ENCODE data around the gene TMEM187.
A peak's percentile ranks its signal among the peaks of the same experiment; 100 is the strongest.

Gene TMEM187

DNA sequence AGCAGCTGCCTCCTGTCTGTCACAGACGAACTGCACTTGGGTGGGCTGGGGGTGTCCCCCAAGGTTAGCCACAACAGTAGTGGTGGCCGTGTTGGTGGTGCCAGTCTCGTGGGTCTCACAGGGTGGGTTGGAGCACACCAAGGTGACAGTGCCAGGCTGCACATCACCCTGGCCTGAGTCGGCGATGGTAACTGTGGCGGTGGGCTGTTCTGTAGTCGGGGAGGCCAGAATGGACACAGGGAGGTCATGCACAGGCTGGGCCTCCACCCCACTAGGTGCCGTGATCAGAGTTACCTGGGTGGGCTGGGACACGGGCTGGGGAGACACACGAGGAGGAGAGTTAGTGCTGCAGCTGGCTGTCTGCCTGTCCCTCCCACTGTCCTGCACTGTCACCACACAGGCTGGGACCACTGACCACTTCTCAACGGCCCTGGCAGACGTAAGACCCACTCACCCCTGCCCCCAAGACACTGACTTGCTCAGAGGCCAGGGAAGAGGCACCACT lies 17.3 kb upstream of the TMEM187 start:
- DNase-seq = no peak

DNA sequence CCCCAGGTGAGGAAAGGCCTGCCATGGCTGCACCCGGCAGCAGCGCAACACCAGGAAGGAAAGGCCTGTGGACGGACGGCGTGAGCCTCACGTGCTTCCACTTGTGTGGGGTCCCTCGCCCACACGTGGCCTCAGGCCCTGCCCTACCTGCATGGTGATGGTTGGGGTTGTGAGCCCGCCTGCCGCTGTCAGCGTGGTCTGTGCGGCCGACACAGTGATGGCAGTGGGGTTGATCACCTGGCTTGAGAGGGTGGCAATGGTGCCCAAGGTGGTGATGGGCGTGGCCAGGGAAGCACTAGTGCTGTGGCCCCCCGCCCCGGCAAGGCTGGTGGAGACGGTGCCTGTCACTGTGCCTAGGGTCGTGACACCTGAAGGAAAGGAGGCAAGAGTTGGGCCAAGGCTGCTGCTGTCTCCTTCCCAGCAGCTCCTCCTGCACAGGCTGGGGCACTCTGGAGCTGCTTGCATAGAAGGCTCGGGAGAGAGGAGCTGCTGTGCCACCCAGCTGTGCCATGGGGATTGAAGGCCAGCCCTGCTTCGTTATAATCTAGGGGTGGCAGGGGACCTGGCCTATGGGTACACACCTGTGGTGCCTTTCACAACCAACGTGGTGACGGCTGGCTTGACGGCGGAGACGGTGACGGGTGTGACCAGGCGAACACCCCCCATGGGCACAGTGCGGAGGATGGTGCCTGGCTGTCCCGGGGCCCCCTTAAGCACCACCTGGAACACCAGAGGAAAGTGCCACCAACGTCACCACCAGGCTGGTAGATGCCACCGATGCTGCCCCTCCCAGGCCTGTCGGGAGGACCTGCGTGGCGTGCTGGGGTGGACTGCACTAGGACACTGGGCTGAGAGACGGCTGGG lies 16.3 kb upstream of the TMEM187 start:
- DNase-seq = no peak

DNA sequence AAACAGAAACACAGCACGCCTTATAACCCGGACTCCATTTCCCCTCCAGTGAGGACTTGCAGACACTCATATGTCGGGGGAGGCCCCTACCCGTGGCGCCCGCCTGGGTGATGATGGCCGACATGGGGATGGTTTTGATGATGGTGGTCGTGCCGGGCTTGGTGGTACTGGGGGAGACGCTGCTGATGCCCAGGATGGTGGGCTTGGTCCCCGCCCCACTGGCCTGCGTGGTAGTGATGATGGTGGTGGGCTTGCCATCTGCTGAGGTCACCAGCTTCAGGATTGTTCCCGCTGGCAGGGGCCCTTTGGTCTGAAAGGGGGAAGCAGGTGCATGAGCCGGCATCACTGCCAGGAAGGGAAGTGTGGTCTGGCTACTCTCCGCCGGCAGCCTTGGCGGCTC lies 15.3 kb upstream of the TMEM187 start:
- no peak for DNase-seq

DNA sequence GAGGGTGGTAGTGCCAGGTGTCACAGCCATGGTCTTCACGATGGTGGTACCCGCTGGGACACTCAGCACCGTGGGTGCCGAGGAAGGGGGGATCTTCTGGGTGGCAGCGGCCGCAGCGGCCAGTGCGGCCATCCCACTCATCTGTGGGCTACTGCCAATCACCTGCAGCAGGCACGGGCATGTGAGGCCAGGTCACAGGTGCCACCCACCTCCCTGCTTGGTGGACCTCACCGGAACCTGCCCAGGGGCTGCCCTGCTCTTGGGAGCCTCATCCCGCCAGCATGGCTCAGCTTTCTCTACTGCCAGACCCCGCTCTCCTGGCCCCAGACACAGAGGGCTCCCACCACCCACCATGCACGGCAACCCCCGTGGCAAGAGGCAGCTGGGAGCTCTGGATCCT lies 13.9 kb upstream of the TMEM187 start:
- DNase-seq = no peak

DNA sequence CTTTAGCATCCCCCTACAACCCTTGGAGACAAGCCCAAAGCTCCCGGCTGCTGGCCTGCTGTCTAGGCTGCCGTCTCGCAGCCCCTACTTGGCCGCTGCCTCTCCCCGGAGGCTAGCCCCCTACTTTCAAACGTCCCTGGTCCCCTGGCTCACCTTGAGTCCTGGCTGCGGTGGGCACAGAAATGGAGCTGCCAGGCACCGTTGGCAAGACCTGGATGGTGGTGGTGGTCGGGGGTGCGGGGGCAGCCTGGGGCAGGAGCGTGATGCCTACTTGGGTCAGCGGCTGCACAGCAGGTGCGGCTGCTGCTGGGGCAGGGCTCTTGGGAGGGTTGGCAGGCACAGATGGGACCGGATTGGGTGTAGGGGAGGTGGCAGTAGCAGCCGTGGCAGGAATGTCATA lies 12.9 kb upstream of the TMEM187 start:
- no peak for DNase-seq

DNA sequence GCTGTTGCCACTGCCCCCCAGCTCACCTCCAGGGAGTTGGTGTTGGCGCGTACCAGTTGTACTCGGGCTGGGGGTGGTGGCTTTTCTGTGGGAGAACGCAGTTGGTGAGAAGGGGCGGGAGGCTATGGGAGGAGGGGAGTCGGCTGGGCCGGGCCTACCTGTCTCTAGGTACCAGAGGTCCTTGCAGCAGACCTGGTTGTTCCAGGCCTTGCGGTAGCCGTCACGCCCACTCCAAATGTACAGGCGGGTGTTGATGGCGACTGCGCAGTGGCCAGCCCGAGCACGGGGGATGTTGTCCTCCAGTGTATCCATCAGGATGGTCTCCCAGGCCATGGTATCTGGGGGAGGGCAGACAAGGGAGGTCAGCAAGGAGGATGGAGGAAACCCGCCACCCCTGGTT lies 12.5 kb upstream of the TMEM187 start:
- DNase-seq = no peak

DNA sequence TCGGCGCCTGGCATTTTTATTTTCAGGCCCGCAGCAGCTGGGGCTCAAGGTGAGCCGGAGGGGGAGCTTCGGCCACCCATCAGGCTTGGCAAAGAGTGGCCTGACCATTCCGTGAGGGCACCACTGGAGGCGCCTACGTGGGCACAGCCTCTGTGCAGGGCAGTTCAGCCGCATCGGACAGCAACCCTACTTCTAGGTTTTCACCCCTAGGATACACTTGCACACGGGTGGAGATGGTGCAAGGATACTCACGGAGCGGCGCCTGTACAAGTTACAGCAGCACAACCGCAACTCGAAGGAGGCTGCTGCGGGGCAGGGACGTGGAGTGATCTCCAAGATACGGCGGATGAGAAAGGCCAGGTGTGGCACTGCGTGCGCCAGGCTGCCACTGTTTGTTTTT lies 11.8 kb upstream of the TMEM187 start:
- no peak for DNase-seq

DNA sequence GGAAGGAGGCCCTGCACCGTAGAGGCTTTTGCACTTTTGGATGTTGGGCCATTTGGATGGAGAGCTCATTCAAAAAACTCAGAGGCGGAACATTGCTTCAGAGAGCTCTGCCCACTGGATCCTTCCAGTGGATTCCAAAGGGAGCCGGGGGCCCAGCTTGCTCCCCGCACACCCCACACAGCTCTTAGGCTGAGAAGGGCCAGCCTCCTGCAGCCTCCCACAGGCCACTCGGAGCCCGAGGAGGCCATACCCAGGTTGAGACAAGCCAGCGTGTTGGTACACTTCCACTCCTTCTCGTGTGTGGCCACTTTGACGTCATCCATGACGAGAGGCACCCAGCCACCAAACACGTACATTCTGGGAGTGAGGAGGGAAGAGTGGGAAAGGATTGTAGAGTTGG lies 11.3 kb upstream of the TMEM187 start:
- DNase-seq = no peak

DNA sequence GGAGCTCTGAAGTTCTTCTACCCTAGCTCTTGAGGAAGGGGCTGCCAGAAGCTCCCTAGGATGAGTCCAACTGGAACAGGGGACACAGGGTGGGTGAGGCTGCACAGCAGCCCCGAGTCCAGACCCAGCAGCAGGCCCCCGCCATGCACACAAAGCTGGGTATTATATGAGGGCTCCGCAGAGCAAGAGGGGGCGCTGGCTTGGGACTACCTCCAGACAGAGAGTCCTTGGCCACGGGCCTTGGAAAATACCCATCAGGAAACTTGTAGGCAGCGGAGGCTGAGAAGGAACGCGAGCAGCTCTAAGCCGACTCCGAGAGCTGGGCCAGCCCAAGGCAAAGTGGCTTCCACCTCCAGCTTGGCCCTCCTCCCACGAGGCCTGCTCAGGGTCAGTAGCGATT lies 9.0 kb upstream of the TMEM187 start:
- DNase-seq = no peak

DNA sequence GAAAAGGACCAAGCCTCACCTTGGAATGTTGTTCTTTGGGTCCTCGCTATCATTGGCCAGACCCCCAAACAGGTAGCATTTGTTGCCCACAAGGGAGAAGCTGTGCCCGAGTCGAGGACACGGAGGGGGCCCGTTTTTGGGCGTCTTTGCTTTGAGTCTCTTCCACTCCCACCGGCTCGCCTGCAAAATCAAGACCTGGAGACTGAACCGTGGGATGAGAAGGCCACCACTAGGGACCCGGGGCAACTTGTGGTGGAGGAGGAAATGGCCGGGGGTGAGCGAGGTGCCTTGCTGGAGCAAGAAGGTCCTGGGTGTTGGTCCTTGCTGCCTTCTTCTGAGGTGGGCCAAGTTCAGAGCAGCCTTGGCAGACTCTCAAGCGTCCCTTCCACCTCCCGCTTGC lies 8.4 kb upstream of the TMEM187 start:
- no peak for DNase-seq

DNA sequence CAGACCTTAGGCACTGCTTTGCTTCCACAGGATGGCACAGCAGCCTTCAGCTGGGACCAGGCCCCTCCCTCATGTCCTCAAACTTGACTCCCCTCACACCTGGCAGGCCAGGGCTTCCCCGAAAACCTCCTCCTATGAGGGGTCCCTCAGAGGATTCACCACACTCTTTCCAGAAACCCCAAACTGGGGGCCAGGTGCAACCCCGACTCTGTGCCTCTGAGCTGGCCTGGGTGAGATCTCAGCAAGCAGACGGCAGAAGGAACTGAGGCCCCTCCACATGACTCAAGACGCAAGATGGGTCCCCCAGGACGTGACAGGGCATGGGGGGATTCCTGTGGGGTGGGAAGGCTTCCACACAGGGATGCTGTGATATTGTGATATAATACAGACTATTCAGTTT lies 7.1 kb upstream of the TMEM187 start:
- no peak for DNase-seq

DNA sequence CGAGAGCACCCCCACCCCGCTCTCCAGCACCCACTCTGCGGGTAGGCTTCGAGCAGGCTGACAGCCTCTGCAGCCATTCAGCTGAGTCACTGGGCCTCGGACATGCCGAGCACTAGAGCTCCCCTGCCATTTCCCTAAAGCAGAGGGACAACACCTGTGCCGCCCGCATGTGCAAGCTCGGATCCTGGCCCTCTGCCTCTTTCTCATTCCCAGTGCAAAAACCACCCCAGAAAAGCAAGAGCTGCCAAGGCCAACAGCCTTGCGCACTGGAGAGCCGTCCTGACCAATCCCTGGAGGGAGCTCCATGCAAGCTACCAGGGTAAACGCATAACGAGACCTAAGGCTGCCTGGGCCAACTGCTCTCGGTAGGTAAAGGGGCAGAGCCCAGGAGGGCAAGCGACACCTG lies 6.3 kb upstream of the TMEM187 start:
- DNase-seq = no peak

DNA sequence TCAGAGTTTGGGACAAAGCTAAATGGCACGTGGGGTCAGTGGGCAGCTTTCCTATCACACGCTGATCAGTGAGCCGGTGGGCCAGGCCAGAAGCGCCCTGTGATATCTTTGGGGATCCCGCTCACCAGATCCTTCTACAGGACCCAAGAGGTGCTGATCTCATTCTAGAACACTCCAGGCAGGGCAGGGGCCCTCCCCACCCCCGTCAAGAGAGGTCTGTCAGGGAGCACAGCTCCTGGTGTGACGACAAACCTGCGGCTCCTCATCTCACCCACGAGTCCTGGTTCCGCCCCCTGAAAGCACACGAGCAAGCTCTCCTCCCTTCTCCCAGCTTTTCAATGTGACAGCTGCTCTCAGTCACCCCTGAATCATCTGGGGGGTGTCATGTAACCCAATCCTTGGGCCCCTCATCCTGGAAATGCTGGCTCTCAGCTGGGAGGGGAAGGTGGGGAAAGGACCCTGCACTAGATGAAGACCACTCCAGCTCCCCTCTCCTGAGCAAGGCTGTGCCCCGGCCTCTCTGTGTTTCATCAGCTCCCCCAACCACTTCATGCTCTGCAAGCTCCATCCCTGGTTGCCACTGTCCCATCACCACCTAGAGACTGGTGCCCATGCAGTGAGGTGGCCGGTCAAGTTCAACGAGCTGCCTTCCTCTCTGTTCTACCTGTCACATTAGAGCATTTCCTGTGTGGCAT lies 5.6 kb upstream of the TMEM187 start:
- DNase-seq = no peak

DNA sequence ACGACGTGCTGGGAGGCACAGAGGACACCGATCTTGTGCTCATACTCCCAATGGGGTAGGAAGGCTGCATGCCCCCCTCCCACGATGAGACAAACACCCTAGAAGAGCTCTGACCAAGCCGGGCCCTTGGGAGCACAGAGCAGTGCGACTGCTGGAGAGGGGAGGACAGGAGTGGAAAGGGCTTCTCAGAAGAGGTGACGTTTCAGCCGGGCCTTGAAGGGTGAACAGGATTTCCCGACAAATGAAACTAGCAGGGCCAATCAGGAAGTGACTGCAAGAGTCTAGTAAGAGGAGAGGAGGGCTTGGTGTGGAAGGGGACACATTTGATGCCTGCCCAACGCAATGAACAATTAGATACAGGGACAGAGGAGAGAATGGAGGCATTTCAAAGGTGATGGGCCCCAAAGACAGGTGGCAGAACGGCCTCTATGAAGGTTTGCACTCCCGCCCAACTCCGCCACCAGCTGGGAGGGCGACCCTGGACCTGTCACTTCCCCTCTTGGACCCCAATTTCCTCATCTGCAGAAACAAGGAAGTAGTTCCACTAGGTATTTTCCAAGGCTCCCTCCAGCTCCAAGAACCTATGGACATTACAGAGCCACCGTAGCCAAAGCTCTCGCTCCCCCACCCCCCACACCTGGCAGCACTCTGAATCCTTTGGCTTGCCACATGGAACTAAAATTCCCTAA lies 4.9 kb upstream of the TMEM187 start:
- DNase-seq = no peak

DNA sequence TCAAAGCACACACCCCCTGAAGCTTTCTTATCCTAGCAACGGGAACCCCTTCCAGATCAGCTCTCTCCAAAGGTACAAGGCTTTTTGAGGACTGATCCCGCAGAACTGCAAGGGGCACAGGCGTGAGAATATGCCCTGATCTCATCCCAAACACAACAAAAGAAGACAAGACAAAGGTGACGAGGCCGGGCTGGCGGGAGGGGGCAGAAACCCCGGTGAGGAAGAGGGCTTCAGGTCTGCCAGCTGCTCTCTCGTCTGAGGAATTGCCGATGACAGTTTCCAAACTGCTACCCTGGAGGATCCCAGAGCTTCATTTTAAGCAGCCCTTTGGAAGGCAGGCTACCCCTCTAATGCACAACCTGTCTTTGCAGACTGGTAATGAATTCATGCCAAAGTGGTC lies 4.3 kb upstream of the TMEM187 start:
- DNase-seq = no peak

DNA sequence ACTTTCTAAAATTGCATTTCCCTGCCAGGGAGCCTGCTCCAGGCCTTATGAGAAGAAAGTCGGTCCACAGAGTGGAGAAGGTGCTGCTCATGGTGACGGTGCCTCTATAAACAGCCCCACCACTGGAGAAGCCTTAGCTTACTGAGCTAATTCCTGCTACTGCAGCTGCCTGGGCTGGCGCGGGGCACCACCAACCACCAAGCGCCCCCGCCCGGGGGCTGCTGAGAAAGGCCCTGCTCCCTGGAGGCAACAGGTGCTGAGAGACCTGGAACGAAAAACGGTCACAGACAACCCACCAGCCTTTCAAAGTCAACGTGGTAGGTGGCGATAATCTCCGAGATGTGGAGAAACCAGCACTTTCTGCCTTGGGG lies 3.8 kb upstream of the TMEM187 start:
- no peak for DNase-seq

DNA sequence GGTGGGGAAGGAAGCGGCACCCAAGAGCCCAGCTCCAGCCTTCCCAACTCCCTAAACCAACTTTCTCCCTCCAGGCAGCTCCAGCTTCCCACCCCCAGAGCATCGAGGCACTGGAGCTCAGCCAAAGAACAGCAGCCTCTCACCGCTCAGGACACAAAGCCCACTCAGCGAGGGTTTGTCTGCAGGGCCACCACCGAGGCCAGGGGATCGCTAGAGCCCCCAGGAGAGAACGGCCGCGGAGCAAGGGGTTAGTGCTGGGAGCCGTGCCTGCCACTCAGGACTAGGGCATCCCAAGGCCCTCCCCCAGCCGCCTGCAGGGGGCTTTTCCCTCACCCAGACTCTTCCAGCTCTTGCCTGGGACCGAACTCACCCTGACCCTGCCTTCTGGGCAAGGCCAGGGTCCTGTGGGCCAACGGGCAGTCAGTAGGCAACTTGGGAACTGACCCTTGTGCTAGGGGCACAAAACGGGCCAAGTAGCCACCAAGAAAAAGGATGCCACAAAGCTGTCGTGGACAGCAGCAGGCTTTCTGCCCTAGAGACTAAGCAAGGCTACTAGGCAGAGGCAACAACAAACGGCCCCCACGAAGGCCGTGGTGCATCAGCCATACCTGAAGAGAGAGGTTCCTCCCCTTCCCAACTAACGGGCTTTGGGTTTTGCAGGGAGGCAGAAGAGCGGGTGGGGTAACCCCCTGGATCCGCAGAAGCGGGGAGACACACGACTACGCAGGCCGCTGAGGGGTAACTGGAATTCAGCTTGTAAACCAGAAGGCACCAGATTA lies 3.2 kb upstream of the TMEM187 start:
- DNase-seq = no peak

DNA sequence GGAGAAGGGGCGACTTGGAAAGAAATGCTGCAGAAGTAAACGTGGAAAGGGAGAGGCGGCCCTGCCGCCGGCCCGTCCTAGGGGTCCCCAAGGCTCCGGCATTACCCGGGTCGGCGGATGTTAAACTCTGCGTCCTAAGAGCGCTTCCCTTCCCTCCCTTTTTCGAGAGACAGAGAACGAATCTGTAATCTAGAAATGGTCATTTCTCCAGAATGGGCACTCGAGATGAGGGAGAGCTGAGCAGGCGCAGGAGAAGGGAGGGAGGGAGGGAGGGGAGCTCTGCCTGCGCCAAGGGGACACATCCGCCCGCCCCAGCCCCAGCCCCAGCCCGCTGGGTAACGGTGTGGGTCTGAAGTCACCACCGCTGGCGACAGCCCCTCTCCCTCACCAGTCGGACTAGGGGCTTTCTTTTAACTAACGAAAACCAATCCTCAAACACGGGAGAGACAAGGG lies 2.6 kb upstream of the TMEM187 start:
- DNase-seq = no peak

DNA sequence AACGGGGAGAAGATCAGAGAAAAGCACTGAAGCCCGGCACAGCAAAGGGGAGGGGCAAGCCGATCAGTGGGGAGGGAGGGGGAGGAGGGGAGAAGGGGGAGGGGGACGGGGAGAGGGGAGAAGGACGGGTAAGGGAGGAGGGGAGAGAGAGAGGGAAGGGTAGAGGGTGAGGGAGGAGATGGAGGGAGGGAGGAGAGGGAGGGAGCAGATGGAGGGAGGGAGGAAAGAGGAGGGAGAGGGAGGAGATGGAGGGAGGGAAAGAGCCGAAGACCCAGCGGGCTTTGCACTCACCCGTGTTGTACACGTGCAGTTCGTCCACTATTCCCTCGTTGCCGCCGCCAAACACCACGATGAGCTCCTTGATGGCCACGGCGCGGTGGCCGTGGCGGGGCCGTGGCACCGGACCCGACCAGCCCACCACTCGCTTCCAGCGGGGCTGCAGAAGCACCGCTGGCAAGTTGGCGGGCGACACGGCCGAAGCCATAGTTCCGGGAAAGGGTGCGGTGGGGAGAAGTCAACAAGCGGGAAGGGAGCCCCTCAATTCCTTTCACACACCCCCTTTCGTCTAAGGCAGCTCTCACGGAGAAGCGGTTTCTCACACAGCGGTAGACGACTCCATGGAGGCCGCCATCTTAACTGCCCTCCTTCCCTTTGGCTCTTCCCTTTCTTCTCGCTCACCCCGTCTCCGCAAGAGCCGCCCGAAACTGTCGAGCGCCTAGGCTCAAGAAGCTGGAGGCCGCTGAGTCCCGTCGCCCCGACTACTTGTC lies 2.0 kb upstream of the TMEM187 start:
- DNase-seq = peak; percentile 51

DNA sequence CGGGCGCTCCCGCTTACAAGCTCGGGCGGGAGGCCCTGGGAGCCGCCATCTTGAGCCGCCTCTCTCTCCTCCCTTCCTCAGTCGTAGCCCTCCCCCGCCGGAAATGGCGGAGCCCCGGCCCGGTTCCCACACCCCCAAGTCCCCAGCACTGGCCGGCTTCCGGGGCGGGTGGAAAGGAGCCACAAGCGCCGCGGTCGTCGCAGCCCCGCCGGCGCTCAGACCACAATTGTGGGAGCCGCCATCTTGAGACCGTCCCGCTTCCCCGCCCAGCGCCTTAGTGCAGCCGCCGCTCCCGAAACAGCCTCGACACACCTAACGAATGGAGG lies 1.5 kb upstream of the TMEM187 start:
- DNase-seq = peak; percentile 85

DNA sequence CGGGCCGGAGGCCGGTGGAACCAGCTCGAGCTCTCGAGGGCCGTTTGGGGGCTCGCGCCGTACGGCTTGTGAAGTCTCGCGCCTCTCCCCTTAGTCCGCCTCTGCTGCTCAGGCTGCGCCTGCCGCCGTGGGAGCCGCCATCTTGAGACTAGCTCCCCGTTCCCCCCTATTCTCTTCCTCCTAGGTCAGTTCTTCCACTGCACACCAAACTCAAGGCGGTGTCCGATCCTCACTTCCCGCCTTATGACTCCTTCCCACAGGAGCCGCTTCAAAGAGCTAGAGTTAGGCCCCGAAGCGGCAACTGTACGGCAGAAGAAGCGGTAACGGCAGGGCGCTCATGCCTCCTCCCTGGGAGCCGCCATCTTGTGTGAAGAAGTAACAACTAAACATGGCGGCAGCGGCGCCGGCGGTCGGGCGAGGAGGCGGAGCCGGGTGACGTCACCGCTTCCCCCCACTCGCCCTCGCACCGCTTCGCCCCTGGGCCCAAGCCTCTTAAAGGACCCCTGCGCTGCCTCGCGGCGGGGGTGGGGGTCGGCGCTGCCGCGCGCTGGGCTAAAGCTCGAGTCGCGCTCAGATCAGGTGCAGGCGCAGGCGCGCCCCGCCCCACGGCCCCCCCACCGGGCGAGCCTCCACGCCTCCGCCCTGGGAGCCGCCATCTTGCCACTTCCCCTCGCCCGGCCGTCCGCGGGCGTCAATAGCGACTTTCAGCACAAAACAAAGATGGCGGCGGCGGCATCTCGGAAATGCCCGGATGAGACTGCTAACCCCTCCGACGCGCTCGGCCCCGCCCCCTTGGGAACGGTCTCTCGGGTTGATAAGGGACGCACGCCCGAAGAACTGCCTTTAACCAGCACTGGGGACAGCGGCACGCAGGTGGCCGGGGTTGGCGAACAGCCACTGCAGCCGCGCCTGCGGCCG lies 845 bp upstream of the TMEM187 start, which contains the start of gene HCFC1:
TSS of gene HCFC1 (minus strand) at position 369 of the 918 bp plus-strand sequence. CDS start 978 bp downstream, outside the sequence.
- peak; percentile 93 for DNase-seq

All from NCI-H146 (cell line).